H4 (cell line): ENCODE data around the gene SGCD. TPM values are rescaled to one million over a fixed set of nuclear protein-coding genes. Genes with fewer than 3 reads are reported as not detected.

Experiments used
- DNase-seq: peaks from one replicate; pipeline ENCODE4 v3.0.0-alpha.2; 2015; ENCODE audit warnings: low spot score
- total RNA-seq: library from RNA; depleted of rRNA; stranded (reverse); fragments of >200 nt; shearing (Covaris generic); gene quantifications from 2 replicates; pipeline ENCODE4 v1.2.3, GENCODE V29; 2014

Gene SGCD
- total RNA-seq, 1 experiment from 2014 or later, result 0.12 TPM

- no peak for DNase-seq
Measured at GRCh38 chr5:156400231-156400986, 73.4 kb downstream of the SGCD start.

GRCh38 chr5:156401804-156402203 is 74.8 kb downstream of the SGCD start:
- no peak for DNase-seq

- DNase-seq, result no peak
Measured at GRCh38 chr5:156402387-156402921, 75.5 kb downstream of the SGCD start.

GRCh38 chr5:156405988-156406387 is 79.0 kb downstream of the SGCD start:
- DNase-seq, result no peak

GRCh38 chr5:156407251-156407650 is 80.3 kb downstream of the SGCD start:
- DNase-seq, result no peak

GRCh38 chr5:156409834-156410233 is 82.9 kb downstream of the SGCD start:
- DNase-seq, result no peak

- DNase-seq, result no peak
Measured at GRCh38 chr5:156411185-156411613, 84.2 kb downstream of the SGCD start.

- no peak for DNase-seq
Measured at GRCh38 chr5:156411957-156412356, 85.0 kb downstream of the SGCD start.

GRCh38 chr5:156414391-156414790 is 87.4 kb downstream of the SGCD start:
- DNase-seq, result no peak

GRCh38 chr5:156419661-156420060 is 92.7 kb downstream of the SGCD start:
- no peak for DNase-seq

- no peak for DNase-seq
Measured at GRCh38 chr5:156420665-156421064, 93.7 kb downstream of the SGCD start.

GRCh38 chr5:156421798-156422197 is 94.8 kb downstream of the SGCD start:
- no peak for DNase-seq

GRCh38 chr5:156423597-156423996 is 96.6 kb downstream of the SGCD start:
- DNase-seq, result no peak

- DNase-seq, result no peak
Measured at GRCh38 chr5:156427315-156427714, 100.4 kb downstream of the SGCD start.

GRCh38 chr5:156431956-156432829 is 105.2 kb downstream of the SGCD start:
- DNase-seq, result no peak

- no peak for DNase-seq
Measured at GRCh38 chr5:156432830-156433105, 105.8 kb downstream of the SGCD start.

GRCh38 chr5:156434471-156434870 is 107.5 kb downstream of the SGCD start:
- DNase-seq, result no peak

- DNase-seq, result no peak
Measured at GRCh38 chr5:156435101-156435500, 108.1 kb downstream of the SGCD start.

- DNase-seq, result no peak
Measured at GRCh38 chr5:156438076-156438475, 111.1 kb downstream of the SGCD start.

- DNase-seq, result no peak
Measured at GRCh38 chr5:156444753-156445291, 117.9 kb downstream of the SGCD start.

GRCh38 chr5:156446526-156446925 is 119.6 kb downstream of the SGCD start:
- no peak for DNase-seq

- DNase-seq, result no peak
Measured at GRCh38 chr5:156450778-156451177, 123.8 kb downstream of the SGCD start.

GRCh38 chr5:156451505-156451904 is 124.5 kb downstream of the SGCD start:
- no peak for DNase-seq
